MCF 10A (cell line): ENCODE data around the gene SLC32A1. TPM values are rescaled to one million over a fixed set of nuclear protein-coding genes. Genes with fewer than 3 reads are reported as not detected.

Source experiments
- BruUV-seq: library from RNA; stranded (reverse); fragments of 400-500 nt; replicated peaks from 2 replicates; lab custom pipeline; 2021; lab: Mats Ljungman, UMichigan
- CTCF ChIA-PET: fragments of 300-600 bp; sonication (Branson Sonifier 250); formaldehyde crosslinking; extraction: SDS; loops from one replicate; lab custom pipeline; 2021; ENCODE audit warnings: antibody characterized with exemption, inconsistent platforms; lab: Yijun Ruan, JAX
- POLR2A ChIA-PET: fragments of 300-600, 350-650 bp; sonication (Branson Sonifier 250); formaldehyde crosslinking; extraction: SDS; loops from one replicate; lab custom pipeline; 2020; ENCODE audit warnings: antibody characterized with exemption, inconsistent platforms; lab: Yijun Ruan, JAX
- DNase-seq: peaks from one replicate; pipeline ENCODE4 v3.0.0-alpha.2; 2018; ENCODE audit not compliant: unreplicated experiment
- H3K27ac Mint-ChIP-seq: one replicate; pipeline ENCODE4 v1.8.0; 2022; ENCODE audit warnings: mild to moderate bottlenecking, low read depth, mixed read lengths; ENCODE audit not compliant: unreplicated experiment
- H3K27me3 Mint-ChIP-seq: one replicate; pipeline ENCODE4 v1.8.0; 2022; ENCODE audit warnings: mixed read lengths; ENCODE audit not compliant: insufficient read depth, unreplicated experiment
- H3K36me3 Mint-ChIP-seq: one replicate; pipeline ENCODE4 v1.8.0; 2022; ENCODE audit warnings: mild to moderate bottlenecking, moderate library complexity, mixed read lengths; ENCODE audit not compliant: insufficient read depth, unreplicated experiment
- H3K4me1 Mint-ChIP-seq: one replicate; pipeline ENCODE4 v1.8.0; 2022; ENCODE audit warnings: mixed read lengths; ENCODE audit not compliant: insufficient read depth, unreplicated experiment
- H3K4me3 Mint-ChIP-seq: one replicate; pipeline ENCODE4 v1.8.0; 2022; ENCODE audit warnings: mild to moderate bottlenecking, moderate library complexity, mixed read lengths; ENCODE audit not compliant: unreplicated experiment
- H3K9me3 Mint-ChIP-seq: one replicate; pipeline ENCODE4 v1.8.0; 2022; ENCODE audit warnings: mixed read lengths; ENCODE audit not compliant: unreplicated experiment
- CTCF ChIP-seq: fragments of 200-600 bp; IDR thresholded peaks from one replicate; pipeline ENCODE4 v1.8.0; 2022; ENCODE audit warnings: antibody characterized with exemption, mild to moderate bottlenecking; ENCODE audit not compliant: unreplicated experiment
- intact Hi-C: fragments of 100-400 bp; cut with micrococcal nuclease; formaldehyde crosslinking; loops from 2 replicates; pipeline ENCODE4 v1.14.1; 2022
- total RNA-seq: library from RNA; stranded (reverse); gene quantifications from 2 replicates; pipeline ENCODE4 v1.2.3, GENCODE V29; 2022

SLC32A1 gene
- total RNA-seq, 1 experiment from 2014 or later, result not detected

GRCh38 chr20:38755324-38755910 lies 31.1 kb downstream of the SLC32A1 start:
- BruUV-seq, result no TSS peak
- Mint-ChIP-seq H3K27me3 (no peaks in the 10 kb centered on the region), H3K27ac (no peak overlapping the region), H3K36me3 (peaks cover 70% of the 10 kb centered on the region), H3K4me3 (no peak overlapping the region), H3K4me1 (no peaks in the 10 kb centered on the region), H3K9me3 (no peaks in the 10 kb centered on the region)
- DNase-seq, result no peak
- intact Hi-C loops, result loop anchor here (10.0 kb wide), 1 partner anchor 289 kb away; no protein-coding TSS in a partner anchor
- ChIA-PET CTCF (interaction anchor here (0.6 to 19.6 kb wide), 5 partner anchors 23 to 294 kb away, joined by 4 to 389 read pairs (median 20); no protein-coding TSS in a partner anchor), POLR2A (interaction anchor here (0.7 to 1.2 kb wide), 2 partner anchors 12 to 128 kb away, joined by 3 read pairs; no protein-coding TSS in a partner anchor)
- no peak for TF ChIP-seq CTCF

GRCh38 chr20:38757145-38757775 lies 33.0 kb downstream of the SLC32A1 start:
- no peak for DNase-seq
- BruUV-seq, result no TSS peak
- no peaks in the 10 kb centered on the region for H3K9me3 Mint-ChIP-seq
- ChIA-PET POLR2A (interaction anchor here (0.6 to 1.2 kb wide), 2 partner anchors 33 to 1518 kb away, joined by 3 read pairs; no protein-coding TSS in a partner anchor), CTCF (interaction anchor here (0.5 to 19.6 kb wide), 14 partner anchors 9 to 1870 kb away, joined by 3 to 389 read pairs (median 4); partner anchors contain the start of gene ACTR5)
- H3K4me1 Mint-ChIP-seq, result no peaks in the 10 kb centered on the region
- no peaks in the 10 kb centered on the region for H3K27me3 Mint-ChIP-seq
- no peak overlapping the region for H3K4me3 Mint-ChIP-seq
- H3K36me3 Mint-ChIP-seq, result peaks cover 66% of the 10 kb centered on the region
- TF ChIP-seq CTCF, result no peak
- intact Hi-C loops, result loop anchor here (10.0 kb wide), 1 partner anchor 288 kb away; no protein-coding TSS in a partner anchor
- H3K27ac Mint-ChIP-seq, result no peak overlapping the region

- Mint-ChIP-seq H3K4me1 (peaks cover 4% of the 10 kb centered on the region), H3K4me3 (no peak overlapping the region), H3K36me3 (peaks cover 60% of the 10 kb centered on the region), H3K27ac (no peak overlapping the region), H3K9me3 (no peaks in the 10 kb centered on the region), H3K27me3 (no peaks in the 10 kb centered on the region)
- ChIA-PET POLR2A (interaction anchor here (1.4 kb wide), 1 partner anchor 10 kb away, joined by 6 read pairs; the partner anchor contains the start of gene ACTR5), CTCF (interaction anchor here (1.3 to 19.6 kb wide), 6 partner anchors 8 to 134 kb away, joined by 3 to 389 read pairs (median 18); partner anchors contain the start of gene ACTR5)
- BruUV-seq, result no TSS peak
- DNase-seq, result no peak
- intact Hi-C loops, result loop anchor here (10.0 kb wide), 1 partner anchor 286 kb away; no protein-coding TSS in a partner anchor
- TF ChIP-seq CTCF, result no peak
These were observed 34.8 kb downstream of the SLC32A1 start for GRCh38 chr20:38759106-38759505.

GRCh38 chr20:38760978-38761377 lies 36.7 kb downstream of the SLC32A1 start:
- intact Hi-C loops, result no loop called here
- ChIA-PET CTCF (interaction anchor here (0.6 to 19.6 kb wide), 8 partner anchors 10 to 636 kb away, joined by 3 to 389 read pairs (median 6); partner anchors contain the start of genes ACTR5 and DHX35), POLR2A (interaction anchor here (1.0 kb wide), 1 partner anchor 9 kb away, joined by 4 read pairs; no protein-coding TSS in a partner anchor)
- Mint-ChIP-seq H3K9me3 (no peaks in the 10 kb centered on the region), H3K36me3 (peaks cover 47% of the 10 kb centered on the region), H3K27me3 (no peaks in the 10 kb centered on the region), H3K27ac (no peak overlapping the region), H3K4me1 (peaks cover 16% of the 10 kb centered on the region), H3K4me3 (no peak overlapping the region)
- no TSS peak for BruUV-seq
- DNase-seq, result no peak
- no peak for TF ChIP-seq CTCF
